ENCODE measurements around the gene IFT43.

GRCh38 chr14:76053572-76054355 lies 68.2 kb downstream of the IFT43 start:
- TF ChIP-seq CTCF (IDR thresholded peaks at IDR 0.05) (no peak), POLR2A (IDR thresholded peaks at IDR 0.05) (no peak), EP300 (IDR thresholded peaks at IDR 0.05) (no peak)
